H1 (cell line): ENCODE measurements around the gene SLC16A11. TPM values are rescaled to one million over a fixed set of nuclear protein-coding genes. Genes with fewer than 3 reads are reported as not detected.

Source experiments
- CTCF ChIA-PET: fragments of 300-600 bp; sonication (Branson Sonifier 250); formaldehyde crosslinking; loops from one replicate; lab custom pipeline; 2021; ENCODE audit not compliant: partially characterized antibody; lab: Charles Lee
- POLR2A ChIA-PET: fragments of 300-600 bp; sonication (Branson Sonifier 250); formaldehyde crosslinking; loops from one replicate; lab custom pipeline; 2021; ENCODE audit warnings: inconsistent platforms; ENCODE audit not compliant: partially characterized antibody; lab: Charles Lee
- DNase-seq, 2 experiments: peaks; one replicate each; pipeline versions ENCODE4 v3.0.0 to v3.0.0-alpha.2; 2010 to 2022; ENCODE audit warnings: low spot score in 2 of 2, low read depth in 1 of 2, mixed read lengths in 1 of 2
- FAIRE-seq: peaks from 2 replicates; lab custom pipeline; 2011; peaks lifted over from hg19 to GRCh38; lab: Jason Lieb, UNC
- H2AFZ ChIP-seq: 2 replicates; pipeline ENCODE4 v1.8.1; 2012; ENCODE audit warnings: low read length, inconsistent platforms
- H2AK5ac ChIP-seq: 2 replicates; pipeline ENCODE4 v1.6.1; 2013; ENCODE audit warnings: low read depth, low read length
- H2BK120ac ChIP-seq: replicated peaks from 2 replicates; pipeline ENCODE3; 2013; ENCODE audit warnings: low read depth, low read length, inconsistent platforms
- H2BK12ac ChIP-seq: 2 replicates; pipeline ENCODE4 v1.6.1; 2013; ENCODE audit warnings: low read depth, low read length
- H2BK15ac ChIP-seq: 2 replicates; pipeline ENCODE4 v1.6.1; 2013; ENCODE audit warnings: low read length
- H2BK20ac ChIP-seq: 2 replicates; pipeline ENCODE4 v1.6.1; 2013; ENCODE audit warnings: low read length
- H2BK5ac ChIP-seq: 2 replicates; pipeline ENCODE4 v1.6.1; 2013; ENCODE audit warnings: low read depth, low read length
- H3K14ac ChIP-seq: 2 replicates; pipeline ENCODE4 v1.6.1; 2013; ENCODE audit warnings: inconsistent platforms; ENCODE audit not compliant: insufficient read length
- H3K18ac ChIP-seq: 2 replicates; pipeline ENCODE4 v1.6.1; 2013; ENCODE audit warnings: low read length; ENCODE audit errors: extremely low read depth
- H3K23ac ChIP-seq: 2 replicates; pipeline ENCODE4 v1.6.1; 2013; ENCODE audit warnings: inconsistent platforms; ENCODE audit not compliant: insufficient read length
- H3K23me2 ChIP-seq: 2 replicates; pipeline ENCODE4 v1.6.1; 2013; ENCODE audit warnings: low read depth, low read length
- H3K27ac ChIP-seq: 2 replicates; pipeline ENCODE4 v1.6.1; 2011; ENCODE audit warnings: low read depth, low read length, inconsistent platforms
- H3K27me3 ChIP-seq, 4 experiments: replicated peaks in 1 of 4; 1 replicate in 1 of 4; 2 replicates in 3 of 4; pipeline versions ENCODE4 v1.6.1 to v1.8.1; 2011 to 2013; ENCODE audit warnings: low read length in 3 of 4, mild to moderate bottlenecking in 3 of 4, inconsistent platforms in 2 of 4, mixed read lengths in 2 of 4, moderate library complexity in 1 of 4; ENCODE audit not compliant: control insufficient read depth in 3 of 4, insufficient read depth in 3 of 4; ENCODE audit errors: extremely low read depth in 1 of 4
- H3K36me3 ChIP-seq, 4 experiments: 2 replicates each; pipeline versions ENCODE4 v1.6.1 to v1.8.1; 2011 to 2013; ENCODE audit warnings: mild to moderate bottlenecking in 4 of 4, low read length in 3 of 4, moderate library complexity in 2 of 4, control low read depth in 1 of 4, inconsistent platforms in 1 of 4; ENCODE audit not compliant: insufficient read depth in 4 of 4, control insufficient read depth in 2 of 4
- H3K4ac ChIP-seq: replicated peaks from 2 replicates; pipeline ENCODE3; 2013; ENCODE audit warnings: low read length, low read depth, mixed read lengths, inconsistent platforms; ENCODE audit not compliant: insufficient read length
- H3K4me1 ChIP-seq, 4 experiments: replicated peaks in 1 of 4; 1 replicate in 1 of 4; 2 replicates in 3 of 4; pipeline versions ENCODE4 v1.6.1 to v1.8.1; 2011 to 2013; ENCODE audit warnings: low read length in 3 of 4, inconsistent platforms in 2 of 4, mixed read lengths in 1 of 4; ENCODE audit not compliant: insufficient read depth in 4 of 4, control insufficient read depth in 3 of 4
- H3K4me2 ChIP-seq, 2 experiments: 2 replicates each; pipeline versions ENCODE4 v1.6.1 to v1.8.1; 2011 to 2013; ENCODE audit warnings: low read depth in 2 of 2, low read length in 2 of 2, control low read depth in 1 of 2, inconsistent platforms in 1 of 2, mild to moderate bottlenecking in 1 of 2; ENCODE audit not compliant: insufficient read depth in 1 of 2
- H3K4me3 ChIP-seq, 4 experiments: fragments of 200-600, 300-600 bp in 1 of 4; sonication (generic), shearing (Covaris generic), sonication (Bioruptor Twin) in 1 of 4; 2 replicates each; pipeline versions ENCODE4 v1.5.1 to v1.8.1; 2011 to 2016; ENCODE audit warnings: low read length in 4 of 4, low read depth in 3 of 4, control low read depth in 2 of 4, inconsistent platforms in 2 of 4, mild to moderate bottlenecking in 2 of 4, mixed read lengths in 1 of 4, moderate library complexity in 1 of 4; ENCODE audit not compliant: insufficient read depth in 2 of 4; ENCODE audit errors: extremely low read depth in 1 of 4
- H3K56ac ChIP-seq: replicated peaks from 2 replicates; pipeline ENCODE3; 2013; ENCODE audit warnings: low read depth, mild to moderate bottlenecking, mixed read lengths, low read length, inconsistent platforms; ENCODE audit not compliant: insufficient read length
- H3K79me1 ChIP-seq: 2 replicates; pipeline ENCODE4 v1.6.1; 2013; ENCODE audit warnings: low read depth, low read length, control low read depth
- H3K79me2 ChIP-seq, 2 experiments: 2 replicates each; pipeline versions ENCODE4 v1.6.1 to v1.8.1; 2012 to 2013; ENCODE audit warnings: low read length in 2 of 2, mild to moderate bottlenecking in 2 of 2, inconsistent platforms in 1 of 2; ENCODE audit not compliant: insufficient read depth in 2 of 2, control insufficient read depth in 1 of 2
- H3K9ac ChIP-seq, 4 experiments: replicated peaks in 1 of 4; 1 replicate in 1 of 4; 2 replicates in 3 of 4; pipeline versions ENCODE4 v1.6.1 to v1.8.1; 2011 to 2013; ENCODE audit warnings: low read depth in 3 of 4, low read length in 3 of 4, control low read depth in 2 of 4, mild to moderate bottlenecking in 2 of 4, moderate library complexity in 2 of 4, inconsistent platforms in 1 of 4; ENCODE audit errors: extremely low read depth in 1 of 4
- H3K9me3 ChIP-seq, 2 experiments: 2 replicates each; pipeline versions ENCODE4 v1.6.1 to v1.8.1; 2012 to 2013; ENCODE audit warnings: mild to moderate bottlenecking in 2 of 2, moderate library complexity in 2 of 2, control low read depth in 1 of 2, inconsistent platforms in 1 of 2, low read depth in 1 of 2, low read length in 1 of 2, mixed read lengths in 1 of 2; ENCODE audit not compliant: insufficient read depth in 2 of 2
- H4K20me1 ChIP-seq, 2 experiments: replicated peaks in 1 of 2; 2 replicates each; pipeline versions ENCODE3 to v1.8.1; 2011 to 2013; ENCODE audit warnings: inconsistent platforms in 2 of 2, low read length in 2 of 2, mild to moderate bottlenecking in 1 of 2; ENCODE audit not compliant: insufficient read depth in 2 of 2, control insufficient read depth in 1 of 2
- H4K5ac ChIP-seq: 2 replicates; pipeline ENCODE4 v1.6.1; 2013; ENCODE audit warnings: low read length, low read depth, mixed read lengths, inconsistent platforms; ENCODE audit not compliant: insufficient read length
- H4K8ac ChIP-seq: 2 replicates; pipeline ENCODE4 v1.8.0; 2013; ENCODE audit warnings: mild to moderate bottlenecking, moderate library complexity, low read length, inconsistent platforms; ENCODE audit not compliant: insufficient read depth; ENCODE audit errors: extremely low read depth
- H4K91ac ChIP-seq: replicated peaks from 2 replicates; pipeline ENCODE3; 2013; ENCODE audit warnings: low read length, mixed read lengths, inconsistent platforms; ENCODE audit not compliant: insufficient read length
- CBX8 ChIP-seq: fragments of 300-800, 300-1000 bp; sonication (generic); IDR thresholded peaks from 2 replicates; pipeline ENCODE4 v1.7.1; 2016; ENCODE audit warnings: low read depth, low read length, borderline replicate concordance
- CHD2 ChIP-seq: IDR thresholded peaks from 2 replicates; pipeline ENCODE4 v1.6.1; 2012; ENCODE audit warnings: low read length, improper control_type of control experiment
- SIRT6 ChIP-seq: IDR thresholded peaks from one replicate; pipeline ENCODE4 v1.7.1; 2012; ENCODE audit warnings: low read length, inconsistent platforms
- SP2 ChIP-seq: IDR thresholded peaks from 2 replicates; pipeline ENCODE4 v1.6.1; 2012; ENCODE audit warnings: mild to moderate bottlenecking, low read length, inconsistent platforms
- WGBS, 2 experiments: shearing (Covaris generic) in 1 of 2; methylation state at CpG; one replicate each; pipeline versions ENCODE4 v1.1.6 to v1.1.7; 2013 to 2015; ENCODE audit warnings: low lambda C conversion rate in 2 of 2, mixed read lengths in 2 of 2, inconsistent platforms in 1 of 2, low coverage in 1 of 2, missing lambda C conversion rate in 1 of 2; ENCODE audit not compliant: insufficient replicate concordance in 2 of 2, insufficient coverage in 1 of 2, insufficient read length in 1 of 2; ENCODE audit errors: extremely low coverage in 1 of 2, missing lambda C conversion rate in 1 of 2; 5-methylcytosine and 5-hydroxymethylcytosine counted together
- polyA plus RNA-seq, 7 experiments: library from polyadenylated mRNA; depleted of rRNA in 3 of 7; stranded (reverse) in 5 of 7; unstranded in 2 of 7; fragments of >200 nt in 5 of 7; fragments of 200-250 nt in 2 of 7; gene quantifications; 1 replicate in 5 of 7; 2 replicates in 1 of 7; 4 replicates in 1 of 7; pipeline versions ENCODE4 v1.2.1 to v1.2.3, GENCODE V29; 2011 to 2013; ENCODE audit warnings: missing spikeins in 2 of 7, mixed read lengths in 2 of 7
- total RNA-seq: library from RNA; stranded (reverse); fragmentation: NEBNext Ultra II Directional; extraction: Animal tissue kit (Norgen Biotek cat#: 25700); gene quantifications from 2 replicates; pipeline ENCODE4 v1.2.1, GENCODE V29; 2021
- TF ChIP-seq, protein P1 (sequence below), 3 experiments: IDR thresholded peaks; 1 replicate in 2 of 3; 2 replicates in 1 of 3; pipeline versions ENCODE4 v1.5.1 to v1.6.1; 2011; ENCODE audit warnings: low read length in 3 of 3, mild to moderate bottlenecking in 3 of 3, inconsistent platforms in 2 of 3, low read depth in 1 of 3, moderate library complexity in 1 of 3; ENCODE audit not compliant: insufficient read depth in 1 of 3; ENCODE audit errors: control extremely low read depth in 1 of 3

Gene SLC16A11
- total and polyA plus RNA-seq, 2 of the 8 experiments (the other 6 are each of a cell fraction or from before 2014, with no cell fraction given) = 0.35 to 0.39 TPM

GRCh38 chr17:7074931-7075330, 31.0 kb upstream of the SLC16A11 start:
- Histone ChIP-seq H2BK15ac (no peak overlapping the region), H3K36me3 (no peaks in the 10 kb centered on the region), H4K20me1 (no peaks in the 10 kb centered on the region), H3K23me2 (no peaks in the 10 kb centered on the region), H3K18ac (no peak overlapping the region), H3K27me3 (no peaks in the 10 kb centered on the region), H2BK20ac (no peak overlapping the region), H3K79me1 (no peaks in the 10 kb centered on the region), H3K4me1 (no peaks in the 10 kb centered on the region), H3K9ac (no peak overlapping the region), H3K4ac (no peak overlapping the region), H3K23ac (no peak overlapping the region), H2BK120ac (no peak overlapping the region), H3K27ac (no peak overlapping the region), H4K5ac (no peak overlapping the region), H3K14ac (no peak overlapping the region), H2BK12ac (no peak overlapping the region), H4K91ac (no peak overlapping the region), H3K4me2 (no peak overlapping the region), H2AFZ (no peak overlapping the region), H3K56ac (no peak overlapping the region), H3K9me3 (no peaks in the 10 kb centered on the region), H3K79me2 (no peaks in the 10 kb centered on the region), H2BK5ac (no peak overlapping the region), H4K8ac (no peak overlapping the region), H3K4me3 (no peak overlapping the region), H2AK5ac (no peak overlapping the region)
- no peak for FAIRE-seq
- 90% methylated on average over 14 of the region's 14 CpGs; no CpG with 5 or more reads in 1 of the 2 experiments for WGBS, 2 experiments
- no peak for DNase-seq
- ChIA-PET CTCF (interaction anchor here (0.9 to 2.5 kb wide), 7 partner anchors 23 to 113 kb away, joined by 3 to 10 read pairs (median 3); no protein-coding TSS in a partner anchor), POLR2A (no interaction called here)
- TF ChIP-seq CHD2 = no peak
- no peak for TF ChIP-seq SP2
- TF ChIP-seq, protein P1, sequence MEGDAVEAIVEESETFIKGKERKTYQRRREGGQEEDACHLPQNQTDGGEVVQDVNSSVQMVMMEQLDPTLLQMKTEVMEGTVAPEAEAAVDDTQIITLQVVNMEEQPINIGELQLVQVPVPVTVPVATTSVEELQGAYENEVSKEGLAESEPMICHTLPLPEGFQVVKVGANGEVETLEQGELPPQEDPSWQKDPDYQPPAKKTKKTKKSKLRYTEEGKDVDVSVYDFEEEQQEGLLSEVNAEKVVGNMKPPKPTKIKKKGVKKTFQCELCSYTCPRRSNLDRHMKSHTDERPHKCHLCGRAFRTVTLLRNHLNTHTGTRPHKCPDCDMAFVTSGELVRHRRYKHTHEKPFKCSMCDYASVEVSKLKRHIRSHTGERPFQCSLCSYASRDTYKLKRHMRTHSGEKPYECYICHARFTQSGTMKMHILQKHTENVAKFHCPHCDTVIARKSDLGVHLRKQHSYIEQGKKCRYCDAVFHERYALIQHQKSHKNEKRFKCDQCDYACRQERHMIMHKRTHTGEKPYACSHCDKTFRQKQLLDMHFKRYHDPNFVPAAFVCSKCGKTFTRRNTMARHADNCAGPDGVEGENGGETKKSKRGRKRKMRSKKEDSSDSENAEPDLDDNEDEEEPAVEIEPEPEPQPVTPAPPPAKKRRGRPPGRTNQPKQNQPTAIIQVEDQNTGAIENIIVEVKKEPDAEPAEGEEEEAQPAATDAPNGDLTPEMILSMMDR (IDR thresholded peaks at IDR 0.05; ENCODE audit: control extremely low read depth in 1 of 3, insufficient read depth in 1 of 3, low read depth in 1 of 3, low read length in 3 of 3) = no peak
- TF ChIP-seq SIRT6 = no peak
- no peak for TF ChIP-seq CBX8
